SK-N-MC (cell line): Measurements from ENCODE around the gene SP110.

ENCODE experiments used
- EZH2 ChIP-seq: fragments of 200-600 bp; sonication (generic); IDR thresholded peaks from one replicate; pipeline ENCODE4 v1.6.1; 2017; ENCODE audit warnings: antibody characterized with exemption
- POLR2AphosphoS5 ChIP-seq: IDR thresholded peaks from 2 replicates; pipeline ENCODE4 v1.6.1; 2012; ENCODE audit warnings: mild to moderate bottlenecking, low read depth, low read length, borderline replicate concordance

DNA sequence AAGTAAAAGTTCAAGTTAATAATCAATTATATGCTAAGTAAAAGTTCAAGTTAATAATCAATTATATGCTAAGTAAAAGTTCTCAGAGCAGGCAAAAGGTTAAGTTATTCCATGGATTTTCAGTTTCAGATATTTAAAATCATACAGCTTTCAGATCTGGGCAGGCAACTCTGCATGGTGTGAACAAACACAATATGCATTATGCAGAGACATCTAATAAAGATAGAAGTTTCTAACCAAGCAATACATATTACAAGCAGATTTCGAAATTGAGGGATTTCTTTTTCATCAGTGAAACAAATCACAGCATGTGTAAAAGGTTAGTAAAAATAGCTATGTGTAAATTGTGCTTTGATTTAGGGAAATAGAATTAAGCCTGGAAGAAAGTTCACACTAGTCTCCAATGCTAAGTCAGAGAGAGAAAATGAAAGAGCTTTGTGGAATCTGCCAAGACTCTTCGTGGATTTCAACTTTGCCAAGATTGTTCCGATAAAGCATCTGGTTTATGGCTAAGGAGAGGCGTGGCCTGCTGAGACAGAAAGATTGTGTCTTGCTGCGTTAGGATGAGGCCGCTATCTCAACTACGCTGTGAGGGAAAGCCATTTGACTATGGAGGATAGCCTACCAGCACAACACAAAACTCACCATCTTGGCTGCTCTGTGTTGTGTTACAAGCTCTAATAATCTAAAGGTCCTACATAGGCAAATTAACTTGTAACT, 91.0 kb downstream of the SP110 start:
- TF ChIP-seq EZH2 = no peak
- no peak for TF ChIP-seq POLR2AphosphoS5
